HUES48 (cell line): ENCODE measurements around the gene TRMT44.
A peak's percentile ranks its signal among the peaks of the same experiment; 100 is the strongest.

Experiments
- H3K27ac ChIP-seq: one replicate; pipeline ENCODE4 v1.7.0; 2013; ENCODE audit warnings: low read depth, low read length, inconsistent platforms
- H3K27me3 ChIP-seq: 2 replicates; pipeline ENCODE4 v1.6.1; 2013; ENCODE audit warnings: mild to moderate bottlenecking, low read length; ENCODE audit not compliant: control insufficient read depth, insufficient read depth
- H3K36me3 ChIP-seq: 2 replicates; pipeline ENCODE4 v1.6.1; 2013; ENCODE audit warnings: low read length; ENCODE audit not compliant: control insufficient read depth, insufficient read depth
- H3K4me1 ChIP-seq: 2 replicates; pipeline ENCODE4 v1.6.1; 2013; ENCODE audit warnings: mild to moderate bottlenecking, low read length; ENCODE audit not compliant: control insufficient read depth, insufficient read depth
- H3K4me3 ChIP-seq: 2 replicates; pipeline ENCODE4 v1.5.1; 2013; ENCODE audit warnings: mild to moderate bottlenecking, low read depth, low read length
- H3K9ac ChIP-seq: 2 replicates; pipeline ENCODE4 v1.6.1; 2013; ENCODE audit warnings: mild to moderate bottlenecking, low read depth, low read length, moderate library complexity
- H3K9me3 ChIP-seq: 2 replicates; pipeline ENCODE4 v1.6.1; 2013; ENCODE audit warnings: low read length; ENCODE audit not compliant: control insufficient read depth, insufficient read depth

The TRMT44 gene

DNA sequence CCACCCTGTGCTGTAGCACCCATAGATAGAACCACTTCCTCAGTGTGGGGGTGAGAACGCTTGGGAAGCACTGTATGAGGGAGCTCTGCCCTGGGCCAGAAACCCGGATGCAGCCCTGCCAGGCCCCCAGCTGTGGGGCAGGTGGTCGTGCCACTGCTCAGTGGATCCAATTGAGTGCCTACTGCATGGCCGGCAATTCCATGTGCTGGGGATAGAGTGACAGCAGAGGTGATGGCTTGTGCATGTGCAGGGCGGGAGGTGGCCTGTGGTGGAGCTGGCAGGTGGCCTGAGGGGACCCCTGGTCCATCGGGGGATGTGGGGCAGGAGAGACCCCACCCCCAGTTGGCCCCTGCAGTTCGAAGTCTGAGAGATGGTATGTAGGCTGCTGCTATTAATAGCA is 60.4 kb downstream of the TRMT44 start:
- H3K4me3 ChIP-seq = no peak overlapping the region
- H3K27ac ChIP-seq = no peak overlapping the region
- no peaks in the 10 kb centered on the region for H3K9me3 ChIP-seq
- H3K9ac ChIP-seq = no peak overlapping the region
- no peaks in the 10 kb centered on the region for H3K36me3 ChIP-seq
- no peaks in the 10 kb centered on the region for H3K27me3 ChIP-seq
- H3K4me1 ChIP-seq = peaks cover 3% of the 10 kb centered on the region; the same call in 1 of the 2 replicates

DNA sequence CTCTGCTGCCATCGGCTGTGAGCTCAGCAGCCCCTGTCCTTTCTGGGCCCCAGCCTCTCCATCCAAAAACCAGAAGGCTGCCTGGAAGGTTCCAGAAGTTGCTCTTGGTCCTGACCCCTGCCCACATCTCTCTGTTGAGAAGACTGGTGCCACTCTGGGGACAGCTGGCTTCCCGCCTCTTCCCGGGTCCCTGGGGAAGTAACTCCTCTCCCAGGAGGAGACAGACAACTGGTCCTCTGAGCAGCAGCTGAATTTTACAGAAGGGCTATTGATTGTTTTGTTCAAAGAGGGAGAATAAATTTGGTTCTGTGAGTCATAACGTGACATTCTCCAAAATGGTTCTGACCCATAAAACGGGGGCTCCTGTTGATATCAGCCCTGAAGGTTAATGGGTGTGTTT is 61.2 kb downstream of the TRMT44 start:
- H3K27ac ChIP-seq = no peak overlapping the region

DNA sequence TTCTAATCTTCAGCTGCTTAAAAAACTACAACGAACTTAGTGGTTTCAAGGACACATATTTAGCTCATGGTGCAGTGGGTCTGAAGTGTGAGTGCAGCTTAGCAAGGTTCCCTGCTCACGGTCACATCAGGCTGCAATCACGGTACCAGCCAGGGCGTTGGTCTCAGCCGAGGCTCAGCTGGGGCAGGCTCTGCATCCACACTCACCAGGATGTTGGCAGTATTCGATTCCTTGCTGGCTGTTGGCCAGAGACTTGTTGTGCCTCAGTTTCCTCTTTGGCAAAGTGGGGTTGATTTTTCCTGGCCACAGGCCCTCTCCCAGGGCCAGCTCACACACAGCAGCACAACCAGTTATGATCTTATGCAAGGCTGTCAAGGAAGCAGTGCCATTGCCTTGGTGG is 61.8 kb downstream of the TRMT44 start:
- no peaks in the 10 kb centered on the region for H3K27me3 ChIP-seq
- H3K9me3 ChIP-seq = no peaks in the 10 kb centered on the region
- H3K4me1 ChIP-seq = peaks cover 17% of the 10 kb centered on the region
- no peak overlapping the region for H3K4me3 ChIP-seq
- no peak overlapping the region for H3K9ac ChIP-seq
- H3K27ac ChIP-seq = no peak overlapping the region
- no peaks in the 10 kb centered on the region for H3K36me3 ChIP-seq

More for the DNA sequence above, 61.2 kb downstream of the TRMT44 start:
- H3K4me3 ChIP-seq = no peak overlapping the region
- H3K9me3 ChIP-seq = no peaks in the 10 kb centered on the region
- H3K4me1 ChIP-seq = peaks cover 12% of the 10 kb centered on the region
- H3K27me3 ChIP-seq = no peaks in the 10 kb centered on the region
- H3K36me3 ChIP-seq = no peaks in the 10 kb centered on the region
- H3K9ac ChIP-seq = no peak overlapping the region

DNA sequence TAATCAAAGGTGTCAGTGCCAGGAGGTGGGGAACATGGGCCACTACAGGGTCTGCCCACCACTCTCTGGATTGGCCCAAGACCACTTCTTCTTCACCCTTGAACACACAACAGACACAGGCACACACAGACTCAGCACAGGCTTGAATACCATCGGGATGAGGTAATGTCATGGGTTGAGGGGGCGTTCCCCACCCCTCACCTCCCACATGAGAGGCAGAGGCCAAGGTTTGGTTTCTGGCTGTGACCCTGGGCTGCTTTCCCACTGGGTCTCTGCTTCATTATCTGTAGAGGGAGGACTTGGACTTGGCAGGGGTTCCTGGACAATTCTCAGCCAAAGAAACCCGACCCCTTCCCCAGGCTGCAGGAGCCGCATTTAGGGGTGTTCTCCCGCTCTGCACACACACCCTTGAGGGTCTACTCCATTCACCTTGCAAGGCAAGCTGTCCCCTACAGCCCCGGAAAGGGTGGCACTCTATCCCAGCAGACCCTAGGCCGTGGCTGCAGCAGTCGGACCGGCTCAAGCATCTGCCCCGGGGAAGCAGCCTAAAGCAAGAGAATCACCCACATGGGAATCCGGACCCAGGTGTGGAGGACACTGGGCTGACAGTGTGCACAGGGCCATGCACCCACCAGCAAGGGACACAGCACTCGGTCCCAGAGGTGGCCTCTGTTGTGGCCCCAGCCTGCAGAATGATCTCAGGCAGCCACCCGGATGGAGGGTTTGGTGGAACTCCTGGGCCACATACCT is 62.4 kb downstream of the TRMT44 start:
- Histone ChIP-seq H3K36me3 (no peaks in the 10 kb centered on the region), H3K4me3 (no peak overlapping the region), H3K9ac (no peak overlapping the region), H3K27ac (no peak overlapping the region), H3K27me3 (no peaks in the 10 kb centered on the region), H3K9me3 (no peaks in the 10 kb centered on the region), H3K4me1 (peaks cover 18% of the 10 kb centered on the region)

DNA sequence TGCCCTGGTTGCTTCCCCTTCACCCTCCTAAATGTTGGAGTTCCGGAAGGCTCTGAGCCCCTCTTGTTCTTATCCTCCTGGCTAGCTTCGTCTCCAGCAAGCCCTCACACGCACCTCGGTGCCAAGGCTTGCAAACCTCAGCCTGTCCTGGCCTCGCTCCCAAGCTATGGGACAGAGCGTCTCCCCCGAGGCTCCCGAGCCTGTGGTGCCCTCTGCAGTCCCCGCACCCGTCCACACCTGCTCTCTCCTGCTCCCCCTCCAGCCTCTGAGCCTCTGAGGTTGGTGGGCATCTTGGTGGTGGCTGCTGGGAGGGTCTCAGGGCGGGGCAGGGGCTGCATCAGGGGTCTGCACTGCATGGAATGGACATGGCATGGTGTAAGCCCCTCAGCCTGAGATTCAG is 63.2 kb downstream of the TRMT44 start:
- H3K4me1 ChIP-seq = peaks cover 18% of the 10 kb centered on the region
- H3K27me3 ChIP-seq = no peaks in the 10 kb centered on the region
- H3K9me3 ChIP-seq = no peaks in the 10 kb centered on the region
- no peak overlapping the region for H3K4me3 ChIP-seq
- H3K27ac ChIP-seq = no peak overlapping the region
- no peaks in the 10 kb centered on the region for H3K36me3 ChIP-seq
- H3K9ac ChIP-seq = no peak overlapping the region

DNA sequence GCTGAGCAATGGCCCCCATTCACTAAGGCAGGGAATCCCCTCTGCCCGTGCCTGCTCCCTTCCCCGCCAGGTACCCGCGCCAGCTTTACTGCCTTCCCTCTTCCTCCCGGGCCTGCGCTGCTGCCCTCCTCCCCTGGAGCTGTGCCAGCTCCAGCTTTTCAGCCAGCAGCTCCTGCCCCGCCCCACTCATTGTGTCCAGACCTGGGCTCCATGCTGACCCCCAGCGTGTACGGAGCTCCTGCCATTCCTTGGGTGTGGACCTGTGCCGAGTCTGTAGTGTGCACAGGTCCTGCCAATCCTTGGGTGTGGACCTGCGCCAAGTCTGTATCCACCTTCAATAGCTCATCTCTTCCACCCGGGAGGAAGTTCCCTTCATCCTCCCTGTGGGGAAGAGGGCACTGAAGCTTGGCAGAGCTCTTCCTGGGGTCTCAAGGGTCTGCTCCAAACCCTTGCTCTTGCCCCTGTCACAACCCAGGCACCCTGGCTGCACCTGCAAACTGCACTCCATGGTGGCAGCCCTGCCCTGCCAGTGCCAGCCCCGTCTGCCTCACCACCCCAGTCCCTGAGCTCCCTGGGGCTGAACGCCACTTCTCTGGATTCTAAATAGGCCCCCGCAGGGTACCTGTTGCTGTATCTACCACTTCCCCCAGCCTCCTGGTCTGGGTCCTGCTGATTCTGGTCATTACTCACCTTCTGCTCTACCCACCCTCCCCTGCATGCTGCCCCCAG is 63.9 kb downstream of the TRMT44 start:
- Histone ChIP-seq H3K9me3 (no peaks in the 10 kb centered on the region), H3K4me1 (peaks cover 18% of the 10 kb centered on the region), H3K4me3 (no peak overlapping the region), H3K27ac (no peak overlapping the region), H3K9ac (no peak overlapping the region), H3K36me3 (no peaks in the 10 kb centered on the region), H3K27me3 (no peaks in the 10 kb centered on the region)

DNA sequence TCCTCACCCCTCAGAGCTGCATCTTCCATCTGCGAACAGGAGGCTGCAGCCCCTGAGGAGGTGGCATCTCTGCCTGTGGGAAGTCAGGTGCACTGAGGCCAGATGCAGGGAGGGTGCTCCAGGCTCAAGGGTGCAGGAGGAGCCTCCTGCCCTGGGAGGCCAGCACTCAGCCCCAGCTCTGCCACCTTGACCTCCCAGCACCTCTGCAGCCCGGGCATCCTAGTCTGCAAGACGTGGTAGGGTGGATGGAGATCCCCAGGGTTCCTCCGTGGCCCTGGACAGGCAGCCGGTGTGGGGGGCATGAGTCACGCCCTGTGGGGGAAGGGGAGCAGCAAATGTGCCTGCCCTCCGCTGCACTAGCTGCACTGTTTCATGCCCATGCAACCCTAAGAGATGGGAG is 64.7 kb downstream of the TRMT44 start:
- Histone ChIP-seq H3K4me1 (peaks cover 18% of the 10 kb centered on the region), H3K9ac (no peak overlapping the region), H3K4me3 (no peak overlapping the region), H3K27me3 (no peaks in the 10 kb centered on the region), H3K27ac (no peak overlapping the region), H3K36me3 (no peaks in the 10 kb centered on the region), H3K9me3 (no peaks in the 10 kb centered on the region)

DNA sequence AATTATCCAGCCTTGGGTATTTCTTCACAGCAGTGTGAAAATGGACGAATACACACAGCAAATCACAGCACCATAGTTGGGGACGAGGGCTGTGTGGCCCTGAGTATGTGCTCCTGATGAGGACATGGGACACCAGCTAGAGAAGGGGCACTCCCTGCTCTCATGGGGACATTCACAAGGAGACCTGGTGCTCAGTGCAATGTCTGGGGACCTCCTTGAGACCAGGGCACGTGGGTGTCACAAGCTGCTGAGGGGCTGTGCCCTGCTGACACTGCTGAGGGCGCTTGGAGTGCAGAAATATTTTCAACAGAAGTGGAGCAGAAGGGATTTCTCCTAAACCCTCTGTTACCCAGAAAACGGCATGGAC is 65.4 kb downstream of the TRMT44 start:
- no peak overlapping the region for H3K4me3 ChIP-seq
- H3K4me1 ChIP-seq = peaks cover 18% of the 10 kb centered on the region
- no peaks in the 10 kb centered on the region for H3K27me3 ChIP-seq
- no peaks in the 10 kb centered on the region for H3K36me3 ChIP-seq
- H3K27ac ChIP-seq = peak overlapping the region; percentile 74
- no peaks in the 10 kb centered on the region for H3K9me3 ChIP-seq
- H3K9ac ChIP-seq = no peak overlapping the region

DNA sequence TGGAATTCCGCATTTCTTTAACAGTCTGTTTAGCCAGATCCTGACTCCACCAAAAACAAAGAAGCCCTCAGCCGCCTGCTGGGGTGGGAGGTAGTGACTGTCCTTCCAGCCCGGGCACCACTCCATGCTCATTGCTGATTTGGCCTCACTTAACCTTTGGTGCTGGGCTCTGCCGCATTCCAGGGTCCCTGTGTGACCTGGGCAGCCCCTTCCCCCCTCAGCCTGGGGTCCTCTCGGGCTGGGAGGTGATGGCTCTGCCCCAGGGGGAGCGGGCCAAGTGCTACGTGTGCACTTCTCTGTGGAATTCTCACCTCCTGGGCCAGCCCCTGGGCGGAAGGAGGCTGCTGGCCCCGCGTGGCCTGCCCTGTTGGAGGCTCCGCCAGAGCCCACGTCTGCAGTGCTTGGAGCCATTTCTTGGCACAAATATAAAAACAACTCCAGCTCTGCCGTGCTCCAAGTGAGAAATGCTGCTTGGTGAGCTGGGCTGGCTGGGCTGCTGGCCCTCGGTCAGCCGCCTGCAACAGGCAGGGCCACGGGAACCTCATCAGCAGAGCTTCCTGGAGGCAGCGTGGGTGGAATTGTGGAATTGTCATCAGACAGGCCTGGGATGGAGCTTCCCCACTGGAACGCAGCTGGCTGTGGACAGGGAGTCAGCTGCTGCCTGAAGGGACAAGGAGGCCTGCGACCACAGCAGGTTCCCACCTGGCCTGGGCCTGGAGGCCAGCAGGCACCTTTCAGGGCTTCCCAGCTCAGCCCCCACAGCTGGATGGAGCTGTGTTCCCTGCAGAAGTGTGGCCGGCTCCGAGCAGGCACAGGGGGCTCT is 66.0 kb downstream of the TRMT44 start:
- Histone ChIP-seq H3K9ac (no peak overlapping the region), H3K4me1 (peaks cover 18% of the 10 kb centered on the region), H3K9me3 (no peaks in the 10 kb centered on the region), H3K4me3 (no peak overlapping the region), H3K36me3 (no peaks in the 10 kb centered on the region), H3K27me3 (no peaks in the 10 kb centered on the region), H3K27ac (peak overlapping the region; percentile 74)

DNA sequence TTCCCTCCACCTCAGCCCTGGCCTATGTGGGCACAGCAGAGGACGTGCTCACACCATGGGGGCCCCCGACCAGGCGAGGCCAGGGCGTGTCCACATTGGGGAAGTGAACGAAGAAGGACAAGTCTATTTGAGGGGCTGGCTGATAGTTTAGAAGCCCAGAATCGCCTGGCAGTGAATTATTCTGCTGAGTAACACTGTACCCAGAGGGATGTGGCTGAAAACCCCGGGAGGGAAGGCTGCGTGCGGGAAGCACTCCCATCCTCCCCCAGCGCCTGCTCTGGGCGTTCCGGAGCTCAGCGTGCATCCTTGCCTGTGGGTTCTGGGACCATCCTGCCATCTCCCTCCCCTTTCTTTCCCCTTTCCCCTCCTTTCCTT is 66.6 kb downstream of the TRMT44 start:
- Histone ChIP-seq H3K36me3 (no peaks in the 10 kb centered on the region), H3K4me1 (peaks cover 18% of the 10 kb centered on the region), H3K27ac (no peak overlapping the region), H3K4me3 (no peak overlapping the region), H3K9ac (no peak overlapping the region), H3K27me3 (no peaks in the 10 kb centered on the region), H3K9me3 (no peaks in the 10 kb centered on the region)

DNA sequence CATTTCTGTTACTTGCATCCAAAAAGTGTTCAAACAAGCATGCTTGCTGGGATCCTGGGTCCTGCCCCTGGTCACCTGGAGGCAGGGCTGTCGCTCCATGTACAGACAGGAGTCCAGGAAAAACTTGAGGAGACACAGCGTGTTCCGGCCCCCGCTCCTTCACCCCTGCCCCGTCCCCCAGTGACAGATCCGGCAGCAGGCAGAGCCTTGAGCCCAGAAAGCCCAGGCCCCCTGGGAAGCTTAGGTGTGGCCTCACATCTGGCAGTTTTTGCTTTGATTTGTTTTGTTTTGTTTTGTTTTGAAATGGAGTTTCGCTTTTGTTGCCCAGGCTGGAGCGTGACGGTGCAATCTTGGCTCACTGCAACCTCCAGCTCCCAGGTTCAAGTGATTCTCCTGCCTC is 67.0 kb downstream of the TRMT44 start:
- H3K9ac ChIP-seq = no peak overlapping the region
- H3K4me1 ChIP-seq = peaks cover 18% of the 10 kb centered on the region
- no peak overlapping the region for H3K4me3 ChIP-seq
- H3K9me3 ChIP-seq = no peaks in the 10 kb centered on the region
- H3K27me3 ChIP-seq = no peaks in the 10 kb centered on the region
- H3K36me3 ChIP-seq = no peaks in the 10 kb centered on the region
- no peak overlapping the region for H3K27ac ChIP-seq
